Kidney glomerular epithelial cell (primary cell): ENCODE measurements around the gene HM13.
"Not testable (repeated sequence)": the region's sequence is repeated elsewhere in the genome, so short reads cannot be mapped to it uniquely, and the experiment has no call there.

Experiments used
- DNase-seq: peaks from one replicate; lab custom pipeline; 2025; lab: John Stamatoyannopoulos, UW

HM13 gene

DNA sequence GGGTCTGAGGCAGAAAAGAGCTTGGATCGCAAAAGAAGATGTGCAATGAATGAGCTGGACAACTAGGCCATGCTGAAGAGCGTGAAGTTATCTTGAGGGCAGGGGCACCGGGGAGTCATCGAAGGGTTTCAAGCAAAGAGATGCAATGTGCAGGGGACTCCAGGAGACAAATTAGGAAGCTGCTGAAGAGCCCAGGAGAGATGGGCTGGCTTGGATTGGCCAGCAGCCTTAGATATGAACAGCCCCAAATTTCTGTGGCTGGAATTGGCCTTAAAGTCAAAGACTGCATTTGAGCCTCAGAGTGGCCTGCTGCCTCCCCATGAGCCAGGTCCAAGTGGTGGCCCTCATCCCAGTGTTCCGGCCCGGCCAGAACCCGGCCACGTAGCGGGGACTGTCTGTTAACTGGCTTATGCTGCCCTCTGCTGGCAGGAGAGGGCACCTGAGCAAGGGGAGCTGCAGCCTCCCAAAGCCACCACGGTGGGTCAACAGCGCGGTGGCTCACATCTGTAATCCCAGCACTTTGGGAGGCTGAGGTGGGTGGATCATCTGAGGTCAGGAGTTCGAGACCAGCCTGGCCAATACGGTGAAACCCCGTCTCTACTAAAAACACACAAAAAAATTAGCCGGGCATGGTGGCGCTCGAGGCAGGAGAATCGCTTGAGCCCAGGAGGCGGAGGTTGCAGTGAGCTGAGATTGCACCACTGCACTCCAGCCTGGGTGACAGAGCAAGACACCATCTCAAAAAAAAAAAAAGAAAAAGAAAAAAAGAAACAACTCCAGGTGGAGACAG, 11.2 kb upstream of the HM13 start:
- peak; percentile 57 for DNase-seq

DNA sequence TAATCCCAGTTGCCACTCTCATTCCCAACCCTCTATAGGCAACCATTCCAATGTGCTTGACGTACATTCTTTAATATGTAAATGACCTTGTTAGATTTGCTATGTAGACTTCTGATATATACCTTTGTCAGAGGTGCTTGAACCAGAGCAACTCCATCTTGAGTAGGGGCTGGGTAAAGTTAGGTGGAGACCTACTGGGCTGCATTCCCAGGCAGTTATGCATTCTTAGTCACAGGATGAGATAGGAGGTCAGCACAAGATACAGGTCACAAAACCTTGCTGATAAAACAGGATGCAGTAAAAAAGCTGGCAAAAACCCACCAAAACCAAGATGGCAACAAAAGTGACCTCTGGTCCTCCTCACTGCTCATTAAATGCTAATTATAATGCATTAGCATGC, 8.3 kb upstream of the HM13 start:
- DNase-seq: no peak

DNA sequence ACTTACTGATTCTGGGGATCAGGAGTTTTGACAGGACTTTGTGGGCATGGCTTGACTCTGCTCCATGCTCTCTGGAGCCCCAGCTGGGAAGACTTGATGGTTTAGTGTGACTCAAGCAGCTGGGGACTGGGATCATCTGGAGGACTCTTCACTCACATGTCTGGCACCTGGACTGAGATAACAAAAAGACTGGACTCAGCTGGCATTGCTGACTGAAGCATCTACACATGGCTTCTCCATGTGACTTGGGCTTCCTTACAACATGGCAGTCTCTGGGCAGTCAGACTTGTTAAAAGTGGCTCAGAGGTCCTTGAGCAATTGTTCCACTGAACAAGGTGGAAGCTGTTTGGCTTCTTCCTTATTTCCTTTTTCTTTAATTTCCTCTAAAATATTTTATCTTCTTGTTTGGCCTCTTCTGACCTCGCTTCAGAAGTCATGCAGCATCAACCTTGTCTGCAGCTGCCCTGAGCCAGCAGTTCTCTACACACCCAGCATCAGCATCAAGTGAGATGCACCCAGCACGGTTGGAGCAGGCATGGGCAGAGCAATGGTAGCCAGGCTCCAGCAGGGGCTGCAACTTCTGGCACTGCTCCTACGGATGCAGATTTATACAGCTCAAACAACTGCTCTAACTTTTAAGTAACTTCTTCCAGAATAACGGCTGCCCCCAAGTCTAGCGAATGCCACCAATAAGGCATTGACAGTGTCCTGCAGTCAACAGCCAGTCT, 5.6 kb upstream of the HM13 start:
- DNase-seq: no peak

DNA sequence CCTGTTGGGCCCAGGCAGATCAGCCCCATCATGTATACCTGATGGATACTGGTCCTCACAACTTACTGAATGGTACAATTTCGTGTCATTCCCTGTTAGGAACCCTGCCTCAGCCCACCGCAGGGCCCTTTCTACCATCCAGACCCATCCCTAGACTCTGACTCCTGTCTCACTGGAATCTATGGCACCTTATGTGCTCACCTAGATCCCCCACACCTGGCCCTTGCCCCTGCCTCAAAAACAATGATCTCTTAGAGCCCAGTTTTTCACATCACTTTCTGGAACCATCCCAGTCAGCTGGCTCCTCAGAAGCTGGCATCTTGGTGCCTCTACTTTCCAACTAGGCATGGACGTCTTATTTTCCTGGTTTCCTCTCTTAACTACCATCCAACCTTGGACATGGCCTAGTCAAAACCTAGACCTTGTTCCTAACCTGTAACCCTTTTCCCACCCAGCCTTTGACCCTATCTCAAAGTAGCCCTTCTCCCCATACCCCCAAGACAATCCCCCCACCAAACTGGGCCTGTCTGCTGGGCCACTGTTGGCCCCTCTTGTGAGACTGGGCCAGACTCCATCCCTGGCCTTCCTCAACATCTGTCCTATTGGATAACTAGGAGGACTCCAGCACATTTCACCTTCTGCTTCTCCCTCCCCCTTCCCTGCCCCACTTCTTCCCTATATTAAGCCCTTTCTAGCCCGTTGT, 981 bp downstream of the HM13 start:
- no peak for DNase-seq

DNA sequence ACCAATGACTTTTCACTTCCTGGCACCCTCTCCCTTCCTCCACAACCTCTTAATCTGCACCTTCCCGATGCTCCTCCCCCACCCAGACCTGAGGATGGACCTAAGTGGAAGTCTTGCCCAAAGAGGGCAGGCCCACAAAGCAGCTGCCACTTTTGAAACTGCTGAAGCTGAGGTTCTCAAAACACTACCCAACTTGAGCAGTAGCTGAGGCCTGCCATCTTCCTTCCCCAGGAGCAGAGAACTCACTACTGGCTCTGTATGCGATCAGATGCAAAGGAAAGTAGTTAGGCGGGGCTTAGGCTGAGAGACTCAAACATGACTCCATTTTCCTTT, 1.5 kb downstream of the HM13 start:
- DNase-seq: no peak

DNA sequence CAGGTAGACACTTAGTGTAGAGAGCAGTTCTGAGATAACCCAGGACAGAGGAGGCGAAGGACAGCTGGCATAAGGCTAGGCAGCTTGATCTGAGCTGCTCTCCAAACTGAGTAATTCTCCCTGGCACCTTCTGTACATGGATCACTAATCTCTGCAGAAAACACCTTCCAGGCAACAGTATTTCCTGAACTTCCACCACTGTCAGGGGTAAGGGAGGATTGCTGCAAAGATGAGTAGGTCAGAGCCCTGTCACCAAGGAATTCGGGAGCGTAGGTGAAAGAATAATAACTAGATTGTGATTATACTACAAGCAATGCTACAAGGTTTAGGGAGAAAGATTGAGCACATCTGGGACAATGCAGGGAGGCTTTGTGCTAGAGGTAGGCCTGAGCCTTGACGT, 1.9 kb downstream of the HM13 start:
- peak; percentile 84 for DNase-seq

DNA sequence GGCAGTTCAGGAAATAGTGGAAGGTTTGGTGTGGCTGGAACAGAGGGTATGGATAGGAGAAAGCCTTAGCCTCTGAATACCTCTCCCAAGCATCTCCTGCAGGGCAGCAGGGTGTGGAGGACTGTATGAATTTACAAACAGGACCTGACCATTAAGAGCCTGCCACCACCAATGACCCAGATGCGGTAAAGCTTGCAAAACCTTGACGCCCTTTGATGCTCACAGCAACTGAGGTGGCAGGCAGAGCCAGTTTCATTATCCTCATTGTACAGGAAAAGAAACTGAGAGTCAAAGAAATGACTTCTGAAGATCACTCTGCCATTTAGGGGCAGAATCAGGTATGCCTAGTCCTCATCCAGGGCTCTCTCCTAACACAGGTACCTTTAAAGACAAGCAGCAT, 2.4 kb downstream of the HM13 start:
- no peak for DNase-seq

DNA sequence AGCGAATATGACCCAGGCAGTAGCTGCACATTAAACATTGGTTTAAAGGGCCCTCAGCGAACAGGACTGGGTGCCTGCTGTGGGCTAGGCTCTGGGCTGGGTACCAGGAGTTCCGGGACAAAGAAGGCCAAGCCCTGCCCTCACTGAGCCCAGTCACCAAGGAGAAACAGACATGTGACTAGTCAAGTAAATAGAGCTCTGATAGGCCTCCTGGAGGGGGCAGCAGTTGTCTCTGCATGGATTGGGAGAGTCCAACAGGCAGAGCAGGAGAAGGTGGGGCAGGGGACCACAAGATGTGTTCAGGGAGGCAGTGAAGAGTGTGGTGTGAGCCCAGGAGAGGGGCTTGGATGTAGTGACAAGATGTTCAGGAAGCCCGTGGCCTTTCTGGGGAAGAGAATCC, 3.1 kb downstream of the HM13 start:
- peak; percentile 34 for DNase-seq

DNA sequence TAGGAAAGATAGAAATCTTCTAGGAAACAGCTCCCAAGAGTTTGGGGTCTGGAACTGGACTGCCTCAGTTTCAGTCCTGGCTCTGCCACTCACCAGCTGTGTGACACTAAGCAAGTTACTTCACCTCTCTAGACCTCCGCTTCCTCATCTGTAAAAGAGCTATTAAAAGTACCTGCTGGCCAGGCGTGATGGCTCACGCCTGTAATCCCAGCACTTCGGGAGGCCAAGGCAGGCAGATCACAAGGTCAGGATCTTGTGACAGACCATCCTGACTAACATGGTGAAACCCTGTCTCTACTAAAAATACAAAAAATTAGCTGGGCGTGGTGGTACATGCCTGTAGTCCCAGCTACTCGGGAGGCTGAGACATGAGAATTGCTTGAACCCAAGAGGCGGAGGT, 7.0 kb downstream of the HM13 start:
- DNase-seq: not testable (repeated sequence)

DNA sequence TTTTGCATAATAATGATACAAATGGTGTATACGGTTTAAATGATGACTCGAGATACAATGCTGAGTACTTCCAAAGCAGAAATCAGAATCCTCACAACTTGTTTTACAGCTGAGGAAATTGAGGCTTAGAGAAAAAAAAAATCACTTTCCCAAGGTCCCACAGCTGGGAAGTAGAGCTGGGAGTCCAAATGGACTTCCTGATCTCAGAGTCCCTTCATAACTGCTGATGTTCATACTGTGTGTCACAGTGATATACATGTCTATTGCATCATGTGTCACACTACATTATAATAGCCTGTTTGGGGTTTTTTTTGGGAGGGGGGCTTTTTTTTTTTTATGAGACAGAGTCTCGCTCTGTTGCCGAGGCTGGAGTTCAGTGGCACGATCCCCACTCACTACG, 8.5 kb downstream of the HM13 start:
- no peak for DNase-seq

DNA sequence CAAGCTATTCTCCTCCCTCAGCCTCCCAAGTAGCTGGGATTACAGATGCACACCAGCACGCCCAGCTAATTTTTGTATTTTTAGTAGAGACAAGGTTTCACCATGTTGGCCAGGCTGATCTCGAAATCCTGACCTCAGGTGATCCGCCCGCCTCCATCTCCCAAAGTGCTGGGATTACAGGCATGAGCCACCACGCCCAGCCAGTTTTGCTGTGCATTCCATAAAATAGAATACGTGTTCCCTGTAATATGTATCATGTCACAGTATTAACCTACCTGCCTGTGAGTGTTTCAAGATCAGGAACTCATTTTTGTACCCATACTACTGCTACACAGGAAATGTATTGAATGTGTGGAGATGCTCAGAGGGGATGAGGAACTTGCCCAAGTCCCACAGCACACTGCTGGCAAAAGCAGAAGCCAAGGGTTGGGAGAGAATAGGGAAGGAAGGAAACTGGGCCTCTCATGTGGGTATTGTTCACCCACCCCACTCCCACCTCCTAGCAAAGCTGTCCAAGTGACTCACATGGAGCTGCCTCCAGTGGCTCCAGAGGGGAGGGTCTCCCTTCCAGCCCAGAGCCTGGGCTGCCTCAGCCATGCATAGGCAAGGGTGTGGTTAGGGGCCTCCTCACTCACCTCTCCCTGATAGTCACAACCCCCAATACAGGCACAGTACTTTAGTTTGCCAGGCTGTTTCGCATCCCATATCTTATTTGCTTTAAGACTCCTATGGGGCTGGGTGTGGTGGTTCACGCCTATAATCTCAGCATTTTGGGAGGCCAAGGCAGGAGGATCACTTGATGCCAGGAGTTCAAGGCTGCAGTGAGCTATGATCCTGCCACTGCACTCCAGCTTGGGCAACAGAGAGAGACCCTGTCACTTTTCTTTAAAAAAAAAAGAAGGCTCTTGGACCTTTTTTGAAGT, 9.4 kb downstream of the HM13 start:
- no peak for DNase-seq

DNA sequence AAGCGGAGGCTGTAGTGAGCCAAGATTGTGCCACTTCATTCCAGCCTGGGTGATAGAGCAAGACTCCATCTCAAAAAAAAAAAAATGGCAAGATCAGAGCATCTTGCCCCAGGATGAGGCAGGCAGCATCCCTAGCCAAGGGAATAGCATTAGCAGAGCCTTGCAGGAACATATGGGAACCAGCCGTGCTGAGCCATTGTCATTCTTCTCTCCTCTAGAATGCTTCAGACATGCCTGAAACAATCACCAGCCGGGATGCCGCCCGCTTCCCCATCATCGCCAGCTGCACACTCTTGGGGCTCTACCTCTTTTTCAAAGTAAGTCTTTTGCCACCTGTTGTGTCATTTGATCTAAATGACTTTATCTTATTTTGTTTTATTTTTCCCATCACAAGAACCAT, 13.0 kb downstream of the HM13 start:
- DNase-seq: no peak

DNA sequence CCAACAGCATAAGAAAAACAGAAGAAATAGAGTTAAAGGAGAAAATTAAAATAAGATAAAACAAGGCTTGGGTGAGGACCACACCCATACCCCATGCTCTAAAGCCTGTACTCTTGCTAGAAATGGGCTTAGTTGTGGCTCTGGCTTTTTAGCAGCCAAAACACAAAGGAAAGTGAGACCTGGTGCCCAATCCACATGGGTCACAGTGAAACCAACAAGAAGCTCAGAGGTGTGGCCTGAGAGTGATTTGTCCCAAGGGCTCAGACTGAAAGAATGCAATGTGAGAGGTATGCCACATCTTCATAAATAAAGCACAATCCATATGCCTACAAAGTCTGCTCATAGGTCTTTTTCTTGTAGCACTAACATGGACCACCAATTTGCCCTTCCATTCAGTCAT, 21.1 kb downstream of the HM13 start:
- no peak for DNase-seq

DNA sequence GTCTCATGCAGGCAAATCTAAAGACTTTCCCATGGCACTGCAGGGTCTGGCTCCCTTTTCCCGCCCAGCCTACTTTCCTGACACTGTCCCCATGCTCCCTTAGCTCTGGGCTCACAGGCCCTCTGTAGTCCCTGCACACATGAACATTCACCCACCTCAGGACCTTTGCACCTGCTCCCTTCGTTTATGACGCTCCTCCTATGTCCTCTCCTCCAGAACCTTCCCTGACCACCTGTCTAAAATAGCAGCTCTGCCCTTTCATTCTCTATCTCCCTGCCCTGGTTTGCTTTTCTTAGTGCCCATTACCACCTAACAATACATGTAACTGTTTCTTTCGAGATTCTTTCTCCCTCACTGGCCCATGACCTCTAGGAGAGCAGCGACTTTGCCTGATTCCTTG, 22.3 kb downstream of the HM13 start:
- DNase-seq: no peak

DNA sequence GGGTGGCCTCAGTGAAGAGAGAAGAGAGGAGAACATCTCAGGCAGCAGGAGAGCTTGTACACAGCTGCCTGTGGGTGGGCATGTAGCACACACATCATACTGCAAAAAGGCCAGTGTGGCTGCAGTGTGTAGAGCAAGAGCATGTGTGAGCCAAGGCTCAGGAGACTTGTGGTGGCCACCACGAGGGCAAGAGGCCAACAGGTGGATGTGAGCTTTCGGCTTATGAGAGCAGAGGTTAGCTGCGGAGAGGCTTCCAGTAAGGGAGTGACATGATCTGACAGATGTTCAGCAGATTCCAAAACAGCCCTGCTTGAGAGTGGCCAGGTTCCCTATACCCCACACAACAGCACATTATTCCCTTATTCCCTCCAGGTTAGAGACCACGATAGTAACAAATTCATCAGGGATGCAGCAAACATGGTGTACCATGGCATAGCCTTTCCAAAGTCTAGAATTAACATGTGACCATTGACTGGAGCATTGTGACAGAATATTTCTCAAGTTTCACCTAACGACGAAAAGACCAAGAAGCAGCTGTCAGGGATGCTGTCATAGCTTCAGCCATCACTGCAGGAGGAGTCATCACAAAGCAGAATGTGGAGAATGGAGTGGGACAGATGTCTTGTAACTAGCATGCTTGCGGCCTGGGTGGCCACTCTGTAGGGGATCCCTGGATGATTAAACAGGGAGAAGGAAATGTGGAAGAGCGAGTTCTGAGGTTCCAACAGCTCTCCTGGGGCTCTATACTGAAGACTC, 23.1 kb downstream of the HM13 start:
- no peak for DNase-seq

DNA sequence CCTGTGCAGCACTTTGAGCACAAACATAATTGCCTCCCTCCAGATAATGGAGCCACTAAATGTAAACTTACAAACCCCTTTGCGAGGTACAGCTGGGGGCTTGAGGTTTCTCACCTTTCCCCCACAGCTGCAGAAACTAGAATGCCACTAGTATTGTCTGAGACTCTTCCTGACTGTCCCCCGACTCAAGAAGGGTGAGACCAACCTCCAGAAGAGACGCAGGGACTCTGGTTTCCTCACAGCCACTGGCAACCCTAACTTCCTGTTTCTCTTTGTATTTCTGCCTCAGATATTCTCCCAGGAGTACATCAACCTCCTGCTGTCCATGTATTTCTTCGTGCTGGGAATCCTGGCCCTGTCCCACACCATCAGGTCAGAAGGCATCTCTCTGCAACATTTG, 23.6 kb downstream of the HM13 start:
- DNase-seq: no peak

DNA sequence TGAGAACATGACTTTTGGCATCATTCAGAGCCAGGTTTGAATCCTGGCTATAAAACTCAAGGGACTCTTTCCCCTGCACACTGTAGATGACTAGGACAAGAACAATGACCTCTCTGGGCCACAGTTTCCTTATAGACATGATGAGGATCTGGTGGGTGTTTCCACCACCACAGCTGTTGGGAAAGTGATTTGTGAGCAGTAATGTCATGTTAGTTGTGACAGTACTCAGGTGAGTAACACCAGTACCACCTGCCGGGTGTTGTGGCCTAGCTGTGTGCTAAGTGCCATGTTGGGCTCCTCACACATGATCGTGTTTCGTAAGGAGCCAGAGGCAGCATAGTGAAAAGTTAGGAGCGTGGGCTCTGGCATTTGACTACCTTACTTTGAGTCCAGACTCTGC, 24.1 kb downstream of the HM13 start:
- DNase-seq: no peak

DNA sequence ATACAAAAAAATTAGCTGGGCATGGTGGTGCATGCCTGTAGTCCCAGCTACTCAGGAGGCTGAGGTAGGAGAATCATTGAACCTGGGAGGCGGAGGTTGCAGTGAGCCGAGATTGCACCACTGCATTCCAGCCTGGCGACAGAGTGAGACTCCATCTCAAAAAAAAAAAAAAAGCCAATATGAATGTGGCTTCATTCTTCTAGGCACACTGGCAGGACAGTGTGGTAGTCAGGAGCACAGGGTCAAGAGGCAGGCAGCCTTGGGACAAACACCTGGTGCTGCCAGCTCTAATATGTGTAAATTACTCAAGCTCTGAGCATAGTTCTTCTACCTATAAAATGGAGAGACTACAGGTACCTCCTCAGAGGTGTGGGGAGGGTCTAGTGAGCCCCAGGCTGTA, 25.4 kb downstream of the HM13 start:
- not testable (repeated sequence) for DNase-seq

DNA sequence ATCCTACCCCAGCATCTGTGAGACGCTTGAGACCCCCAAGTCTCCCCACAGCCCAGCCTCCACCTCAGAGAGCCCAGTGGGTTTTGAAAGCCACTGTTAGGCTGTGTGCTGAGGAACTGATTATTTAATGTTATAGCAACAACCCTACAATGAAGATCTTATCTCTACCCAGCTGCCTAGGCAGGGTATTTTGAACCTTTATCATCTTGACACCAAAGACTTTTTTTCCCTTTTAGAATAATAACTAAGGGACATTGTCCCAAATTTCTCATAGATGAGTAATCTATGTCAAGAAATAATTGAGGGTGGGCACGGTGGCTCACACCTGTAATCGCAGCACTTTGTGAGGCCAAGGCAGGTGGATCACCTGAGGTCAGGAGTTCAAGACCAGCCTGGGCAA, 26.2 kb downstream of the HM13 start:
- DNase-seq: no peak

DNA sequence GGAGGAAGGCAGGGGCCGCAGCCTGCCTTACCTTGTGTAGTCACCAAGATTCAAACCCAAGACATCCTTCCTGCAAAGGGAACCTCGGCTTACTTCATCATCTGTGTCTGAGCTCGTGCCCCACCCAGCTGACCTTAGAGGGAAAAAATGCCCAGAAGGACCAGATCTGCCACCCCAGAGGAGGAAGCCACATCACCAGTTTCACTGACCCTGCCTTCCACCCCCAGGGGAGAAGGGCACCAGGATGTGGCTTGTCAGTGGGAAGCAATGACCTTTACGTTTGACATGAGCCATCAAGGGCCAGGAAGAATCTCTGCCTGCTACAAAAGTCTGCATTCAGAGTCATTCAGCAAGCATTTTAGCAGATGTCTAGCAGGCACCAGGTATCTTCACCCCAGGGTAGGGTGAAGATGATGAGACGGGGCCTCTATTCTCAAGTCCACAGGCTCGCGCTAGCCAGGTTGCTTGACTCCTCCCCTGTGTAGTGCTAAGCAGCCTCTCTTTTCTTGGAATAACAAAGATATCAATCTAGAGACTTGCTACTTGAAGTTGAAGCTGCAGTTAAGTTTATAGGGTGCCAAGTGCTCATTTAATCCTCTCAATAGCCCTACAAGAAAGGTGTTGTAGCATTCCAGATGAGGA, 28.1 kb downstream of the HM13 start:
- DNase-seq: no peak

DNA sequence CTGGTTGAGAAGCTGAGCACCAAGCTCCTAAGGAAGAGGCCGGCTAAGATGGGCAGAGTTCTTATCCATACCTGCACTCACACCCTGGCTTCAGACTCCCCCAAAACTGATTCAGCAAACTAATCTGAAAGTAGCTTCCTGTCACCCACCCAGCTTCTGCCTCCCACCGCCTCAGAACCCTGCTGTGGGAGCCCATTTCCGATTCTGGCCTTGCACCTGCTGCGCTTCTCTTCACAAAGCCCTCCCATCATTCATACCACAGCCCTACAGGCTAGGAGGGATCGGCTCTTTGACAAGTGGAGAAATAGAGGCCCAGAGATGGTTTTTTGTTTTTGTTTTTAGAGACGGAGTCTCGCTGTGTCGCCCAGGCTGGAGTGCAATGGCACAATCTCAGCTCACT, 28.7 kb downstream of the HM13 start:
- DNase-seq: no peak
